ENCODE results near the gene MUC6.

MUC6 gene

DNA sequence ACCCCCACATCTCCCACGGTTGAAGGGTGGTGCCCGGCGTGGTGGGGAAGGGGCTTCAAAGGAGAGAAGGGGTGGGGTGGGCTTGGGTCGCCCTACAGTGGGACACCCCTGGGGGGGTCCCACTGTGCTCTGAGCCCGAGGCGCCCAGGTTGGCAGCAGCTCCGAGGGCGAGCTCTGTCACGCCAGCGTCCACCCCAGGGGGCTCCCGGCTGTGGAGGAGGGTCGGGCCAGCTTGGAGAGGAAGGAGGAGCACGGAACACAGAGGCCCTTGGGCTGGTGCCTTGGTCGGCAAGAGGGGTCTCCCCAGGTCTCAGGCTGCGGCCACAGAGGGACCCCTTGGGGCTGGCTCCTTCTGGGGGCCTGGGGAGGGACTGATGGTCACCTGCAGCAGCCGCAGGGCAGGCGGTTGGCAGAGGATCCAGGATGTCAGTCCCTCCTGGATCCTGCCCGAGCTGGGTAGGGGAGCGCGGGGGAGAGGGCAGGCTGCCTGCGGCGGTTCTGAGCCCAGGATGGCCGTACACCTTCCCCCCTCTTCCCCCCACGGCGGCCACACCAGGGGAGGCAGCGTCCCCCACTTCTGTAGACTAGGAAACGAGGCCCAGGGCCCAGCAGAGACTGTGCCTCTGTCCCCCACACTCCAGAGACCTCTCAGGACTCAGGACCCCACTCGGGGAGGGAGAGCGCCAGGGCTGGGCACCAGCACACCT lies 788 bp downstream of the MUC6 start:
- no peak for DNase-seq

DNA sequence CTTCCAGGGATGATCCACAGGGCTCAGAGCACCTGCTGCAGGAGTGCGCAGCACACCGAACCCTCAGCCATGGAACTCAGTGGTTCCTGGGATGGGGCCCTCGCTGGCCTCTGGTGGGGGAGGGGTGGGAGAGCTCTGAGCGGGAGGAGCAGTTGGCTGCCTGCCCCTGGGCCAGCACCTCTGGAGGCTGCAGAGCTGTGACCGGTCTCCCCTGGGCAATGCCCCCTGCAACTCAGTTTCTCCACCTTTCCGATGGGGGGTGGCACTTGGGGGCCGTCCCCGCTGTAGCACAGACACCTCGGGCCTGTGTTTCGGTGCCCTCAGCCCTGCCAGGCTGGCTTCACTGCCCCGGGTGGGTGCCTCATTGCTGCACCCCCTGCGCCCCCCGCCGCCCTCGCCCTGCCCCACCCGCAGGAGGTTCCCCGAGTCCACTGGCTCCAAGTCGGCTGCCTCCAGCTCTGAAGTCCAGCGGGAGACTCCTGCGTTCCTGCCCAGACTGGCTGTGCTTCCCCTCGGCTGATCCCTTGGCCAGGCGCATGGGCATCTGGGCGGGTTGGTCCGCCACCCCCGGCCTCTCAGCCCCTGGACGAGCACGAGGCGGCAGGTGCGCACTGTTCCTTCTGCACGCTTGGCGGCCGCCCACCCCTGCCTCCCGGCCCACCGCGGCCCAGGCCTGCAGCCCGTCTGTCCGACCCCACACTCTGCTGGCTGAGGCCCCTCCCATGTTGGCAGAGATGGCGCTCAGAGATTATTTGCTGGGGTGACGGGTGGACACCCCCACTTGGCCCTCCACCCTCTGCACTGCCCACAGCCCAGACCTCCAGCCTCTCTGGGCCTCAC lies 1.8 kb downstream of the MUC6 start:
- DNase-seq, result no peak

DNA sequence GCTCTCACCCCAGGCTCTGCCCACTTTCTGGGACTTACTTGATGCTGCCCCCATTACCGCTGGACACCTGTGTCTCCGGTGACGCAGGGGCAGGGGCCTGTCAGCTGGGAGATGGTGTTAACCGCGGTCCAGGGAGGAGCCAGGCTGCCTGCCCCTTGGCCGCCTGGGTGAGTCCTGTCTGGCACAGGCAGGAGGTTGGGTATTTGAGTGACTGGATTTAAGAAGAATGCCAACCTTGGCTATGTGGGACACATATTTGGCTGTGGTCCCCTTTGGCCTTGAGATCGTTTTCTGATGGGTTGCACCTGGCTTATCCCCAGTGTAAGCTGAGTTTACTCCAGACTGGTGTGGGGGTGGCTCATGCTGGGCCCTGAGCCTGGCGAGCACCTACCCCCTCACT lies 2.5 kb downstream of the MUC6 start:
- DNase-seq, result no peak

DNA sequence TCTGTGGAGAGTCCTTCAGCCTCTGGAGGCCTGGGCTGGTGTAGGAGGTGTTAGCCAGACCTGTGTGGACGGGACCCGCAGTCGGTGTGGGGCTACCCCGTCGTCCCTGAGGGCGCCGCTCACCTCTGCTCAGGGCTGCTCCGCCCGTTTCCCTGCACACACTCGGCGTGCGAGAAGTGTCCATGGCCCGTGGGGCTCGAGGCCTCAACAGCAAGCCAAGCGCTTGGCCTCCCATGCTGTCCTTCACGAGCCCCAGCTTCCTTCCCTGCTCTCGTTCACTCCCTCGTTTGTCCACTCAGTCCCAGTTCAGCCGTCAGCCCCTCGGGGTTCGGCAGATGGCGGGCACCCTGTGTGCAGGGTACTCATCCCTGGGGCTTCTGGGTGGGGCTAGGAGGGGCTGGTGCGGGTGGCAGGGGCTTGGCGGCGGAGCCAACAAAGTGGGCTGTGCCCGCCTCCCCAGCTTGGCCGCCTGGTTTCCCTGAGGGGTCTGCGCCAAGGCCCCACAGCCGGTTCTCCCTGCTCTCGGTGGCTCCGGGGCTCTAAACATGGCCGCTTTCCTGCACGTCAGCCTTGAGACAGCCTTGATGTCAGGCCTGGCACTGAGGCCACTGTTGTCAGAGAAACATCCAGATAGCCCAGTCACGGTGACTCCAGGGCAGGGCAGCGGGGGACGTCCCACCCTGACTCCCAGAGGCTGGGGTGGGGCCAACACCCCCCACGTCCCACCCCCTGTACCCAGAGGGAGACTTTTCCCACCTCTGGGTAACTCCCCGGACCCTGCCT lies 3.3 kb downstream of the MUC6 start:
- no peak for DNase-seq

DNA sequence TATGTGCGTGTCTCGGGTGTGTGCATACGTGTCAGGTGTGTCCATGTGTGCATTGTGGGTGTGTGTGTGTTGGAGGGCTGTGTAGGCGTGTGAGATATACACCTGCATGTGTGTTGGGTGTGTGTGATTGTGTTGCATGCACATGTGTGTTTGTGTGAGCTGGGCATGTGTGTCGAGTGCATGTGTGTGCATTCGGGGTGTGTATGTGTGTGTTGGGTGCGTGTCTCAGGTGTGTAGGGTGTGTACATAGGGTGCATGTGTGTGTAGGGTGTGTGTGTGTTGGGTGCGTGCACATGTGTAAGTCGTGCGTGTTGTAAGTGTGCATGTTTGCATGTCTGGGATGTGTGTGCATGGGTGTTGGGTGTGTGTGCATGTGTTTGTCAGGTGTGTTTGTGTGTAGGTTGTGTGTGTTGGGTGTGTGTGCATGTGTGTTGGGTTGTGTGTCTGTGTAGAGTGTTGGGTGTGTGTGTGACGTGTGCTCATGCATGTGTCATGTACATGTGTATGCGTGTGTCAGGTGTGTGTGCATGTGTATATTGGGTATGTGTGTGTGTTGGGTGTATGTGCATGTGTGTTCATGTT lies 4.1 kb downstream of the MUC6 start:
- DNase-seq, result no peak

DNA sequence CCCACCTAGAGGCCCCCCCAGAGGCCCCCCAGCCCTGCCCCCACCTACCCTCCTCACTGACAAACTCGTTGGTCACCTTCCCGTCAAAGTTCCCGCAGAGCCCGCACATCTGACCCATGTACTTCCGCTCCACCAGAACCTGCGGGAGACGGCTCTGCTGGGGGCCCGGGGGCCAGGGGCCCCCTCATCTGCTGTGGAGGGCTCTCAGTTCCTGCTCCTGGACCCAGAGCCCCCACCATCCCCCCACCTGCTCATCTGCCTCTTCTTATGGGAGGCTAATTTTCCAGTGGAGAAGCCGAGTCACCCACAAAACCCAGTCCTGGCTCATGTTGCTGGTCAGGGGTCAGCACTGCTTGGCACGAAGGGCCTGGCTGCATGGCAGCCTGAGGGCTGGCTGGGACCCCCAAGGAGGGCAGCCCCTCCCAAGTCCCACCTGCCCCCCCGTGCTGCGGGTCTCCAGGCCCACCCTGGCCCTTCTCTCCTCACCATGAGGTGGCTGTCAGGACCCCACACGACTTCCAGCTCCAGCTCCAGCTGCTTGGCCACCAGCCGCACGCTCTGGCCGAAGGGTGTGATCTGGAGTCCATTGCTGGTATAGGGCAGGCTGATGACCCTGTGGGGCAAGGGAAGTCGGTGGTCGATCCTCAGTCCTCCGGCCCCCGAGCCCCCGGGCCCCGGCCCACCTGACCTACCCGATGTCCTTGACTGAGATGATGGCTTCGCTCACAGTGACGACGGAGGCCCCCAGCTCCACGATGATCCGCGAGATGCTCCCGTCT lies 5.2 kb downstream of the MUC6 start:
- DNase-seq, result no peak

DNA sequence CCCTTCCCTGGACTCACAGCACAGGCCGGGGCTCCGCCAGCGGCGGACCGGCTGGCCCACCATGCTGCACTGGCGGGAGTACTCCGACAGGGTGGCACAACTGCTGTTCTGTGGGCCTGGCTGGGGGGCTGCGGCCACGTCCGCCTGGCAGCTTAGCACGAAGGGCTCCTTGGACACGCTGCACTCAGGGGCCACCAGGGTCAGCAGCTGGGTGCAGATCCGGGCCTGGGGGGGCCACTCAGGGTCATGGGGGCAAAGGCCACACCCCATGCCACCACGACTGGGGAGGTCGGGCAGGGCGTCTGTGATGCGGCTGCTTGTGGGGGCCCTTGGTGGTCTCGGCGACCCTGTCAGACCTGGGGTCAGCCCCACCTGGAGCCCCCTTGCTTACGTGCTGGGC lies 6.0 kb downstream of the MUC6 start:
- DNase-seq, result no peak

DNA sequence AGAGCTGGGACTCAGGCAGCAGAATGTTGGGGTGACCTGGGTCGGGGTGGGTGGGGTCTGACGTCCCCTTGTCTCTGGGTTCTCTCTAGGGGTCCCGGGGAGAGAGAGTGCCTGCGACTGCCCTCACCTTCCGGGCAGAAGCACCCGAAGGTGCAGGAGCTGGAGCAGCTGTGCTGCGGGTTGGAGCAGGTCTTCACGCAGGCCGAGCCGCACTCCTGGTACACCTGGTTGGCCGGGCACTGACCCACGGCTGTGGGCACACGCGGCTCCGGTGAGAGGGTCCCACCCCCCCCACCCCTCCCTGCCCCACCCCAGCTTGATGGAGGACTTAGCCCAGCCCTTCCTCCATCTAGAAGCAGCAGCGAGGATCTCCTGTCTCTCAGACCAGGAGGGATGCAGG lies 6.4 kb downstream of the MUC6 start:
- no peak for DNase-seq

DNA sequence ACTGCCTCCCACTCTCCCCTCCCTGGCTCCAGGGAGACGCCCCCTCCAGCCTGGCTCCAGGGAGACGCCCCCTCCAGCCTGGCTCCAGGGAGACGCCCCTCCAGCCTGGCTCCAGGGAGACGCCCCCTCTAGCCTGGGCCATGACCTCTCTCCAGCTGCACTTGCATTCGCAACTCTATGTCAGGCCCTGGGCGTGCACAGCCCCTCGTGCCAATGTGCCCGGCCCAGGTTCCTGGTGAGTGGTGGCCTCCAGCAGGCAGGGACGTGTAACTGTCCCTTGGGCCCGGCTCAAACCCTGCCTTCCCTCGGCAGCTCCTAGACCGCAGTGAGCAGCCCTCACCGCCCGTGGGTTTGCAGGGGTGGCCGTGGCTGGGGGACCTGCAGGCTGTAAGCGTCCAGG lies 6.9 kb downstream of the MUC6 start:
- no peak for DNase-seq

DNA sequence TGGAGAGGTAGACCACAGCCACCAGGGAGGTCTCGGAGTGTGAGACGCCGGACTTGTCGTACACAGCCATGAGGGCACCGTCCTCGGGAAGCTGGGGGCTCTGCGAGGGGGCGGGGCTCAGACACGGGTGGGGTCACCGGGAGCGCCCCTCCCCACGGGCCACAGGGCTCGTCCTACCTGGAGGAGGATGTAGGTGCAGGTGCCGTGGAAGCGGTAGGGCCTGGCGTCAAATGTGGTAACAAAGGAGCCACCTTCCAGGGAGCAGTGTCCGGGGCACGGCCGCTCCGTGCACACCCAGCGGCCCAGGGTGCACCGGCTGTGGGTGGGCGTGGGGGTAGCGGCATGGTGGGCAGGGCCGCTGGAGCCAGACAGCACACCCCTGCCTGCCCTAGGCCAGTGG lies 7.5 kb downstream of the MUC6 start:
- no peak for DNase-seq

DNA sequence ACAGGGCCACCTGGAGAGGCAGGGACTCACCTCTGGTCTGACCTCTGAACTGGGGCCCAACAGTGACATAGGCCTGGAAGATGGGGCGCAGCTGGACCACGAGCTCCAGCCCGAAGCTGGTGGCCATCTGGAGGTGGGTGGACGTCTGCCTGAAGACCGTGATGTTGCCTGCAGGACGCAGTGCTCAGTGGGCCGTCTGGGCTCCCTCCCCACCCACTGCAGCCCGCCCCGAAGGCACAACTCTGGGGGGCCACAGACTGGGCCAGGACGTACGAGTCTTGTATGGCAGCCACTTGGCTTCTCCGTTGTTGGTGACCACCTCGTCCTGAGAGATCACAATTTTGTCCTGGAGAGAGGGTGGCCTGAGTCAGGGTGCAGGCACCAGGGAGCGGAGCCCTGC lies 7.9 kb downstream of the MUC6 start:
- DNase-seq, result no peak

DNA sequence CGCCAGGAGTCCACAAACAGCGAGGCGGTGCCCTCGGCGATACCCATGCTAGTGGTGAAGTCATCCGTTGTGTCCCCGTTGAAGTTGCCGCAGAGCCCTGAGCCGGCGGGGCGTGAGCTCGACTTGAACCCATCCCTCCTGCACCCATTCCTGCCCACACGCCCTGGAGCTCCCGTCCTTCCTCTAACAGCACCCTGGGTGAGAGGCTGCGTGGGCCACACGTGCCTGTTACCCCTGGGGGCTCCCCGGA lies 8.3 kb downstream of the MUC6 start:
- DNase-seq, result no peak

DNA sequence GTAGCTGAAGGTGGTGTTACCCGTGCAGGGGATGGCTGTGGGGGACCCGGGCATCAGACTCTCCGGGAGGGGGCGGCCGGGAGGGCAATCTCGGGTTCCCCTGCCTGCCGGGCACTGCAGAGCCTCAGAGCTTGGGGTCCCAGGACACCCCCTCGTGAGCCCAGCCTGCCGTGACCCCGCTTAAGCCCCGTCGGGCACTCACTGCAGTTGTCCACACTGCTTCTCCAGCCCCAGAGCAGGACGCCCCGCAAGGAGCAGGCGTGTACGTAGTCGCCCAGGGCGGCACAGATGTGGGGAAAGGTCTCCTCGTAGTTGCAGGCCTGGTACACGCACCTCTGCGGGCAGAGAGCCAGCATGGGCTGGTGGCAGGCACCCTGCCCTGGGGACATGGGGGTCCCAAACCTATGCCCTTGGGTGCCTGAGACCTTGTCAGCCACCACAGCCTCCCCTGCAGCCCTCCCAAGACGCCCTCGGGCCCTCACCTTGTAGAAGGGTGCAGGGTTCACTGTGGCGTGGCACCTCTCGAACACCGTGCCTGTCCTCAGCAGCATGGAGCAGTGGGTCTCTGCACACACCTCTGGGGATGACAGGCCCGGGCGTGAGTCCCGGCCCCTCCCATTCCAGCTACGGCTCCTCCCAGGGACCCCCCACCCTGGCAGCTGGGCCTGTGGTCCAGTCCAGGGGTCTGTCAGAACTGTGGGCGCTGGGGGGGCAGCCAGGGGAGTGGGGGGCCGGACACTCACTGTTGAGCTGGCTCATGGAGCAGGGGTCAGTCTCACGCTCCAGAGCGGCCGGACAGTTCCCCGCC lies 8.8 kb downstream of the MUC6 start:
- DNase-seq, result no peak

DNA sequence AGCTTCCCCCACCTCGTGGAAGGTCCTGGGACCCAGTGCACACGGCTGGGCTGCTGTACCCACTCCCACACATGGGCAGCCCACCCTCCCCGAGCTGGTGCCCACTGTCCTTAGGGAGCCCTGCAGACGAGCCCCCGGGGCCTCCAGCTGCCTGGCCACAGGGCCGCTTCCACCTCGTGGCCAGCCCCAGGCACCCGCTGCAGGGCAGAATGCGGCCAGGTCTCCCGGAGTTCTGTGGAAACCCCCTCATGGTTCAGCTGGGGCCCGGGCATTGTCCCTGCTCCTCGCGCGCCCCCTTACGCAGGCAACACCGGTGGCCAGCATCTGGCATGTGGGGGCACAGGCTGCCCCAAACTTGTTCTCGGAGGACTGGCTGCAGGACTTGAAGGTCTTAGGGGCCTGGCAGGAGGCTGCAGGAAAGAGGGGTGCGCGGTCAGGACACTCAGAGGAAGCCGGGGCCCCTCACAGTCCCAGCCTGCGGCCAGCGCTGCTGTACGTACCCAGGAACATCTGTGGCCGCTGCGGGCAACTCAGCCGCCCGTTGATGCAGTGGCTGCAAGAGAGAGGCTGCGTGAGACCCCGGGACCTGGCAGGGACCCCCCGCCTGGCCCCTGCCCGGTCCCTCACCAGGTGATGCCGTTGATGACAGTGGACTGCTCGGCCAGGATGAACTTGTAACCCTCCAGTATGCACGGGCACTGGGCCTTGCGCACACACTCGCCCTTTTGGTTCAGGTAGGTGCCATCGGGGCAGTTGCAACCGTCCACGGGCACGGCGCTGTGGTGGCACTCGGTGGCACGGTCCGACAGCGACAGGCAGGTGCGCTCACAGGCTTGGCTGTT lies 9.7 kb downstream of the MUC6 start:
- DNase-seq, result no peak

DNA sequence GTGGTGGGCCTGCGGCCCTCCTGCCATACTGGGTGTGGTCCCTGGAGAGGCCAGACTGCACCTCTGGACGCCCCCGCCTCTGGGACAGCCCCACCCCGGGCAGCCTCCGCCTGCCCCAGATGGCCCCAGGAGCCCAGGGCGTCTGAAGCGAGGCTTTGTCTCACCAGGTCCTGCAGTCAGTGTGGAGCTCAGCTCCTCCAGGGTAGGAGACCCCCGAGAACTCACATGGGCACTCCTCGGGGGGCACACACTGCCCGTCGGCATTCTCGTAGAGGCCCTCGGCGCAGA lies 10.4 kb downstream of the MUC6 start:
- no peak for DNase-seq

DNA sequence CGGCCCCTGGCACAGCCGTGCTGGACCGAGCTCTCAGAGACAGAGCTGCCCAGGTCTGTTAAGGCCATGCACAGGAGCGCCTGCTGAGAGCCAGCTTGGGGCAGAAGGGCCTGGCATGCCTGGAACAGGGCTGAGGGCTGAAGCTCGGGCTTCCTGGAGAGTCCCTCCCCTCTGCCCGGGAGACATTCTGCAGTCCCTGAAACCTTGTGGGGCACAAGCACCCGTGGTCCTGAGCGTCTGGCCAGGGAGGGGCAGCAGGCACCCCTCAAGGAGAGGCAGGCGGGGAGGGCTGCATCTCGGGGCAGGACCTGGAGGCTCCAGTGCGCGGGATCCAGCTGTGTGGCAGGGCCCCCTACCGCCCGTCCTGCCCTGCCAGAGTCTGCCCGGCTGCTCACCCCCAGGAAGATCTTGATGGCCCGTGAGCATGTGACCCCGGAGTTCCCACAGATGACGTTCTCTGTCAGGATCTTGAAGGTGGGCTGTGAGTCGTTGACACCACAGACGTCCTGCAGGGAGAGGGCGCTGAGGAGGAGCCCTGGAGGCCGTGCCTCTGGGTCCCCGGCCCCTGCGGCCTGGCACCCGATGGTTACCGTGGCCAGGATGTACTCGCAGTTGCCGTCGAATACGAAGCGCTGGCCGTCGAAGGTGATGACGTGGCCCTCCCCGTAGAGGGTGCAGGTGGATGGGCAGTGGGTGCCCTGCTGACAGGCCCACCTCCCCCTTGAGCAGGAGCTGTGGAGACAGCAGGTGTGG lies 10.9 kb downstream of the MUC6 start:
- no peak for DNase-seq

DNA sequence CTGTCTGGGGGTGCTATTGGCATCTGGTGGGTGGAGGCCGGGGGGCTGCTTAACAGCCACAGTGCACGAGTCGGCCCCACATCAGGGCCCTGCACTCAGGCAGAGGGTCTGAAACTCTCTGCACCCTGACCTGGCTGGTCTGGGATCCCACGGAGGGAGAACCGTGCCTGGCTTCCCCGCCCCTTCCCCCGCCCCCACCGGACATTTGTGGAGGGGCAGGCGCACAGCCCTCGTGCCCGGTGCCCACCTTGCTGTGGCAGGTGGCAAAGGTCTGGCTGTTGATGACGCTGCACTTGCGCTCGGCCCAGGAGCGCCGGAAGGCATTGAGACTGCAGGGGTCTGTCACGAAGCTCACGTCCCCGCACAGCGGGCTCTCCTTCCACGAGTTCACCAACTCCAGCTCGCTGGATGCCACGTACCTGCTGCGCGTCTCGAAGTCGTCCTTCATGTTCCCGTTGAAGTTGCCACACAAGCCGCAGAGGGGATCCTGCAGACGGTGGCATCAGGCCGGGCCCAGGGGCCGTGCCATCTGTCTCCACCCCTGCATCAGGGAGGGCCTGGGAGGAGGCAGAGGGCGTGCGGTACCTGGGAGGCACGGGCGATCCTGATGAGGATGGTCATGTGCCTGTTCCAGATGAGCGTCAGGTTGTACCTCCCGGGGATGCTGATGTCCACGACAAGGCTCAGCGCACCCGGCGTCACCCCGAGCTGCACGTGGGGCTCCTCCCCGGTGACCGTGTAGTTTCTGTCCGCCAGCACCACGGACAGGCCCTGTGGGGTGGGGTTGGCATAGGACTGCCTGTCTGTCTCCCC lies 11.7 kb downstream of the MUC6 start:
- no peak for DNase-seq

DNA sequence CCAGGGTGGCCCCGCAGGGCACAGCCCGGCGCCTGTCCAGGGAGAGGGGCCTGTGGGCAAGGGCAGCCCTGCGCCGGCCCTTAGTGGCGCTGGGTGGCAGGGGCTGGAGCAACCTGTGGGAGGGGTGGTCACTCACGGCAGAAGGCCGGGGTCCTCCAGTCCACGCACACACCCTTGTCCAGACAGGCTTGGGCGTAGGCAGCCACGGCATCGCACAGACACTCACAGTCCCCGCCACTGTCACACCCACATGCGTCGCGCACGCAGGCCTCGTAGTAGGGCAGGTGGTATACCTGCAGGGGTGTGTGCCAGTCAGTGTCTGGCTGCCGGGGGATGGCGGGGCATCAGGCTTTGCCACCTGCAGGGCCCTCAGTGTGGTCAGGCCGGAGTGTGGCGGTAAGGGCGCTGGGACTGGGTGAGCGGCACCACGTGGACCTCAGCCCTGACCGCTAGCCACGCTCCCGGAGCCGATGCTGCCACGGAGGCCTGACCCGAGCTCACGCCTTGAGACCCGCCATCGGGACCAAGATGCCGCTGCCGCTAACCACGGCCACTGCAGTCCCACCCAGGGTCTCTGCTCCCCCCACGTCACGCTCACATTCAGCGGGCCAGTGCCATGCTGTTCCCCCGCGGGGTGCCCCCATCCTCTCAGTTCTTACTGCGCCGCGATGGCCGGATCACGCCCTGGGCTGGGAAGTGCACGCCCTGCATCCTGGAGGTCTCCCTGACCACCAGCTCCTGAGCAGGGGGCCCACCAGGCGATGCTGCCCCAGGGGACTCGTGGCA lies 12.5 kb downstream of the MUC6 start:
- no peak for DNase-seq
